ENCODE data around the gene SERGEF.

DNA sequence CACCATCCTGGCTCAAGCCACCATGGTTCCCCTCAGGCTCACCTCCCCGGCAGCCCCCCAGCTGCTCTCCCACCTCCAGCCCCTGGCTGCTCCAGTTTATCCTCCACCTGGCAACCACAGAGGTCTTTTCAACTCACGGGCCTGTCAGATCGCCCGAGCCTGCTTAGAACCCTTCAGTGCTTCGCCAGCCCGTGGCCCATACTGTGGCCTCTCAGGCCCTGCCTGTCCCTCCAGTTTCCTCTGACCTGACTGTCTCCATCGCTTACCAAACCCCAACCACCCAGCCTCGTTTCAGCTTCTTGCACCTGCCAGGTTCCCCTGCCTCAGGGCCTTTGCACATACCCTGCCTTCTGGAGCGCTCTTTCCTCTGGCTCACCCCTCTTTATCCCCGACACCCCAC lies 271.4 kb downstream of the SERGEF start:
- TF ChIP-seq TAF1 (IDR thresholded peaks at IDR 0.05; ENCODE audit: low read depth, low read length): no peak
- TF ChIP-seq POLR2AphosphoS5 (IDR thresholded peaks at IDR 0.05; ENCODE audit: low read depth, low read length): no peak
